HCT116 (cell line): ENCODE measurements around the gene CAMK2G. TPM values are rescaled to one million over a fixed set of nuclear protein-coding genes. Genes with fewer than 3 reads are reported as not detected.

ENCODE experiments used
- ATAC-seq: fragments of 200-7000 bp; cut with Tn5 transposase; 2 replicates; pipeline ENCODE4 v1.9.1; 2020; ENCODE audit warnings: mild to moderate bottlenecking, moderate library complexity
- BruUV-seq: library from RNA; stranded (reverse); fragments of 400-500 nt; replicated peaks from 2 replicates; lab custom pipeline; 2021; lab: Mats Ljungman, UMichigan
- CTCF ChIA-PET: fragments of 300-600 bp; sonication (Branson Sonifier 250); formaldehyde crosslinking; loops from one replicate; lab custom pipeline; 2021; ENCODE audit warnings: antibody characterized with exemption; lab: Charles Lee
- POLR2A ChIA-PET: fragments of 300-600, 350-600 bp; sonication (Branson Sonifier 250); formaldehyde crosslinking; loops from one replicate; lab custom pipeline; 2021; ENCODE audit warnings: antibody characterized with exemption; lab: Charles Lee
- RAD21 ChIA-PET, 2 experiments: fragments of 300-600 bp; sonication (Branson Sonifier 250); formaldehyde crosslinking; loops; one replicate each; lab custom pipeline; 2023; ENCODE audit warnings: low total read pairs in 2 of 2; ENCODE audit not compliant: uncharacterized antibody in 2 of 2, unreplicated experiment in 2 of 2, low non-redundant PET in 1 of 2; lab: Charles Lee
- DNase-seq: peaks from one replicate; pipeline ENCODE4 v3.0.0-alpha.2; 2010; ENCODE audit warnings: low read depth, low spot score
- H2AFZ ChIP-seq: fragments of 200-600 bp; shearing (Covaris generic), sonication (generic); 2 replicates; pipeline ENCODE4 v1.6.1; 2017; ENCODE audit warnings: low read depth, mixed run types, mixed read lengths, antibody characterized with exemption, low read length; ENCODE audit not compliant: poor library complexity, severe bottlenecking
- H3K27ac ChIP-seq: 2 replicates; pipeline ENCODE4 v1.5.1; 2012; ENCODE audit warnings: low read depth, low read length
- H3K27me3 ChIP-seq: fragments of 200-600 bp; sonication (generic); 2 replicates; pipeline ENCODE4 v1.6.1; 2016; ENCODE audit warnings: mixed run types, low read length, mixed read lengths; ENCODE audit not compliant: insufficient read depth
- H3K36me3 ChIP-seq, 2 experiments: fragments of 200-500 bp in 1 of 2; fragments of 200-600 bp in 1 of 2; sonication (Bioruptor generic) in 1 of 2; sonication (generic) in 1 of 2; 2 replicates each; pipeline versions ENCODE4 v1.5.1 to v1.6.1; 2014 to 2016; ENCODE audit warnings: low read length in 2 of 2, inconsistent platforms in 1 of 2, mixed read lengths in 1 of 2, mixed run types in 1 of 2; ENCODE audit not compliant: insufficient read depth in 2 of 2, control insufficient read depth in 1 of 2
- H3K4me1 ChIP-seq, 2 experiments: fragments of 200-600 bp in 1 of 2; sonication (generic) in 1 of 2; 2 replicates each; pipeline versions ENCODE4 v1.5.1 to v1.6.1; 2012 to 2017; ENCODE audit warnings: low read length in 2 of 2, inconsistent platforms in 1 of 2, mild to moderate bottlenecking in 1 of 2, mixed read lengths in 1 of 2, mixed run types in 1 of 2, moderate library complexity in 1 of 2; ENCODE audit not compliant: insufficient read depth in 2 of 2, control insufficient read depth in 1 of 2
- H3K4me2 ChIP-seq: fragments of 200-600 bp; sonication (generic); 2 replicates; pipeline ENCODE4 v1.6.1; 2017; ENCODE audit warnings: mixed run types, low read length, mixed read lengths
- H3K4me3 ChIP-seq, 2 experiments: fragments of 200-600 bp in 1 of 2; sonication (generic) in 1 of 2; replicated peaks in 1 of 2; 2 replicates each; pipeline ENCODE4 v1.5.1; 2011 to 2016; ENCODE audit warnings: low read length in 2 of 2, control low read depth in 1 of 2, low read depth in 1 of 2, mild to moderate bottlenecking in 1 of 2, mixed read lengths in 1 of 2, mixed run types in 1 of 2
- H3K79me2 ChIP-seq: fragments of 200-600 bp; sonication (generic); 2 replicates; pipeline ENCODE4 v1.6.1; 2017; ENCODE audit warnings: mild to moderate bottlenecking, mixed run types, low read length, moderate library complexity, mixed read lengths; ENCODE audit not compliant: insufficient read depth
- H3K9ac ChIP-seq: fragments of 200-600 bp; sonication (generic); 2 replicates; pipeline ENCODE4 v1.6.1; 2016; ENCODE audit warnings: low read length, mixed read lengths
- H3K9me2 ChIP-seq: fragments of 200-600 bp; sonication (generic), shearing (Covaris generic); 2 replicates; pipeline ENCODE4 v1.6.1; 2017; ENCODE audit warnings: mixed run types, mild to moderate bottlenecking, moderate library complexity; ENCODE audit not compliant: insufficient read depth
- H3K9me3 ChIP-seq, 2 experiments: fragments of 200-500 bp in 1 of 2; fragments of 200-600 bp in 1 of 2; sonication (Bioruptor generic) in 1 of 2; sonication (generic) in 1 of 2; 2 replicates each; pipeline ENCODE4 v1.6.1; 2014 to 2017; ENCODE audit warnings: low read length in 2 of 2, mixed read lengths in 2 of 2, inconsistent platforms in 1 of 2, low read depth in 1 of 2, mild to moderate bottlenecking in 1 of 2, mixed run types in 1 of 2, moderate library complexity in 1 of 2; ENCODE audit not compliant: control insufficient read depth in 1 of 2, insufficient read depth in 1 of 2
- H4K20me1 ChIP-seq: fragments of 200-600 bp; sonication (generic), shearing (Covaris generic); 2 replicates; pipeline ENCODE4 v1.6.1; 2017; ENCODE audit warnings: mixed run types, mild to moderate bottlenecking, moderate library complexity; ENCODE audit not compliant: insufficient read depth
- CBX3 ChIP-seq: IDR thresholded peaks from 2 replicates; pipeline ENCODE4 v1.6.1; 2012; ENCODE audit warnings: low read depth
- CTCF ChIP-seq, 3 experiments: fragments of 200-600 bp in 1 of 3; sonication (generic) in 1 of 3; IDR thresholded peaks in 2 of 3; conservative IDR thresholded peaks in 1 of 3; 2 replicates each; pipeline ENCODE4 v1.5.1; 2012 to 2017; ENCODE audit warnings: low read depth in 2 of 3, low read length in 2 of 3, antibody characterized with exemption in 1 of 3, borderline replicate concordance in 1 of 3, control low read depth in 1 of 3, mild to moderate bottlenecking in 1 of 3, mixed read lengths in 1 of 3, mixed run types in 1 of 3, moderate library complexity in 1 of 3; ENCODE audit not compliant: insufficient read depth in 1 of 3
- EGR1 ChIP-seq: IDR thresholded peaks from 2 replicates; pipeline ENCODE4 v1.6.1; 2012; ENCODE audit warnings: low read depth
- ELF1 ChIP-seq: IDR thresholded peaks from 2 replicates; pipeline ENCODE4 v1.6.1; 2012; ENCODE audit warnings: low read depth, borderline replicate concordance
- EZH2 ChIP-seq: fragments of 200-600 bp; sonication (generic); IDR thresholded peaks from 2 replicates; pipeline ENCODE4 v1.6.1; 2017; ENCODE audit warnings: antibody characterized with exemption, mixed run types
- EZH2phosphoT487 ChIP-seq: fragments of 200-600 bp; IDR thresholded peaks from 2 replicates; pipeline ENCODE4 v1.6.1; 2018; ENCODE audit warnings: antibody characterized with exemption, borderline replicate concordance
- POLR2A ChIP-seq: IDR thresholded peaks from 2 replicates; pipeline ENCODE4 v1.7.0; 2011; ENCODE audit warnings: borderline replicate concordance; ENCODE audit not compliant: insufficient read depth, insufficient read length; ENCODE audit errors: extremely low read depth
- POLR2AphosphoS5 ChIP-seq: IDR thresholded peaks from 2 replicates; pipeline ENCODE4 v1.6.1; 2011; ENCODE audit warnings: mild to moderate bottlenecking, low read depth, low read length, moderate library complexity
- RAD21 ChIP-seq: IDR thresholded peaks from 2 replicates; pipeline ENCODE4 v1.6.1; 2012; ENCODE audit warnings: low read depth, mild to moderate bottlenecking
- REST ChIP-seq: IDR thresholded peaks from 2 replicates; pipeline ENCODE4 v1.6.1; 2012; ENCODE audit warnings: low read depth
- SRF ChIP-seq: IDR thresholded peaks from 2 replicates; pipeline ENCODE4 v1.6.1; 2012; ENCODE audit warnings: low read depth
- ZFX ChIP-seq: fragments of 450-650 bp; IDR thresholded peaks from 2 replicates; pipeline ENCODE4 v1.6.1; 2017
- ZNF274 ChIP-seq: fragments of 200-500 bp; sonication (Bioruptor generic); IDR thresholded peaks from 2 replicates; pipeline ENCODE4 v1.6.1; 2014; ENCODE audit warnings: mild to moderate bottlenecking, low read depth, low read length, inconsistent platforms
- intact Hi-C: fragments of 100-400 bp; cut with micrococcal nuclease; formaldehyde crosslinking; loops from 2 replicates; pipeline ENCODE4 v1.10.0; 2022
- total RNA-seq: library from RNA; stranded (reverse); gene quantifications from one replicate; pipeline ENCODE4 v1.2.1, GENCODE V29; 2021; ENCODE audit not compliant: unreplicated experiment
- TF ChIP-seq, protein P1 (sequence below): IDR thresholded peaks from 2 replicates; pipeline ENCODE4 v1.6.1; 2011; ENCODE audit warnings: mild to moderate bottlenecking, low read length, moderate library complexity; ENCODE audit not compliant: insufficient replicate concordance; ENCODE audit errors: extremely low read depth
- TF ChIP-seq, protein P2 (sequence below): IDR thresholded peaks from 2 replicates; pipeline ENCODE4 v1.6.1; 2012

Gene CAMK2G
- total RNA-seq, 1 experiment from 2014 or later: 28.3 TPM

DNA sequence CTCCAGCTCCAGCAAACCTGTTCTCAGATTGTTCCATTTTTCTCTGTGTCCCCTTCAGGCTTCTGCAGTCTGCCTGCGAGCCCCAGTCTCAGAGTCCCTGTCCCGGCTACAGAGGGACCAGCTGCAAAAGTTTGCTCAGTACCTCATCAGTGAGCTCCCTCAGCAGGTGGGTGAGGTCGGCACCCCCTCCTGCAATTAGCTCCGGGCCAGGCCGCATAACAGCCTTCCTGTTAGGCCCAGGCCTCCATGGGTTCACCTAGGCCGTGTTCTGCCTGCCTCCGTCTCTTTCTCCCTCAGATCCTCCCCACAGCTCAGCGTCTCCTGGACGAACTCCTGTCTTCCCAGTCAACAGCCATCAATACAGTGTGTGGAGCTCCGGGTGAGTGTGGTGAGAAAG lies 84.7 kb downstream of the CAMK2G start:
- Histone ChIP-seq H3K27ac (no peak overlapping the region), H3K9ac (no peak overlapping the region), H4K20me1 (no peaks in the 10 kb centered on the region), H3K4me1 (peaks cover 3 to 10% of the 10 kb centered on the region in 2 experiments; a peak in 3 of 4 replicates), H3K36me3 (peaks cover 12 to 22% of the 10 kb centered on the region in 2 experiments; a peak in 3 of 4 replicates), H2AFZ (no peak overlapping the region), H3K9me2 (no peaks in the 10 kb centered on the region), H3K9me3 (no peaks in the 10 kb centered on the region), H3K4me2 (no peak overlapping the region), H3K27me3 (no peaks in the 10 kb centered on the region), H3K79me2 (peaks cover 17% of the 10 kb centered on the region), H3K4me3 (no peak overlapping the region)
- RAD21 ChIA-PET: no interaction called here
- TF ChIP-seq POLR2A: no peak
- TF ChIP-seq SRF: no peak
- no peak for TF ChIP-seq EGR1
- no peak for TF ChIP-seq EZH2
- no peak for TF ChIP-seq EZH2phosphoT487
- no peak for TF ChIP-seq POLR2AphosphoS5
- TF ChIP-seq ELF1: no peak
- no peak for TF ChIP-seq ZNF274
- no peak for TF ChIP-seq CBX3
- TF ChIP-seq, protein P1, sequence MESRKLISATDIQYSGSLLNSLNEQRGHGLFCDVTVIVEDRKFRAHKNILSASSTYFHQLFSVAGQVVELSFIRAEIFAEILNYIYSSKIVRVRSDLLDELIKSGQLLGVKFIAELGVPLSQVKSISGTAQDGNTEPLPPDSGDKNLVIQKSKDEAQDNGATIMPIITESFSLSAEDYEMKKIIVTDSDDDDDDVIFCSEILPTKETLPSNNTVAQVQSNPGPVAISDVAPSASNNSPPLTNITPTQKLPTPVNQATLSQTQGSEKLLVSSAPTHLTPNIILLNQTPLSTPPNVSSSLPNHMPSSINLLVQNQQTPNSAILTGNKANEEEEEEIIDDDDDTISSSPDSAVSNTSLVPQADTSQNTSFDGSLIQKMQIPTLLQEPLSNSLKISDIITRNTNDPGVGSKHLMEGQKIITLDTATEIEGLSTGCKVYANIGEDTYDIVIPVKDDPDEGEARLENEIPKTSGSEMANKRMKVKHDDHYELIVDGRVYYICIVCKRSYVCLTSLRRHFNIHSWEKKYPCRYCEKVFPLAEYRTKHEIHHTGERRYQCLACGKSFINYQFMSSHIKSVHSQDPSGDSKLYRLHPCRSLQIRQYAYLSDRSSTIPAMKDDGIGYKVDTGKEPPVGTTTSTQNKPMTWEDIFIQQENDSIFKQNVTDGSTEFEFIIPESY: no peak
- TF ChIP-seq, protein P2, sequence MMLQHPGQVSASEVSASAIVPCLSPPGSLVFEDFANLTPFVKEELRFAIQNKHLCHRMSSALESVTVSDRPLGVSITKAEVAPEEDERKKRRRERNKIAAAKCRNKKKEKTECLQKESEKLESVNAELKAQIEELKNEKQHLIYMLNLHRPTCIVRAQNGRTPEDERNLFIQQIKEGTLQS: no peak
- TF ChIP-seq REST: no peak
- no peak for TF ChIP-seq CTCF (IDR thresholded peaks at IDR 0.05 in 2 of 3, conservative IDR thresholded peaks at IDR 0.05 in 1 of 3; ENCODE audit: borderline replicate concordance in 1 of 3, insufficient read depth in 1 of 3, low read depth in 2 of 3, low read length in 2 of 3)
- no peak for TF ChIP-seq RAD21
- no peak for TF ChIP-seq ZFX
- CTCF ChIA-PET: no interaction called here
- no TSS peak for BruUV-seq
- intact Hi-C loops: no loop called here
- ATAC-seq: no peak
- DNase-seq: no peak
- POLR2A ChIA-PET: no interaction called here
